A549 (cell line): ENCODE data around the gene SH2B2. TPM values are rescaled to one million over a fixed set of nuclear protein-coding genes. Genes with fewer than 3 reads are reported as not detected.

Source experiments
- ATAC-seq, 2 experiments: fragments of 200-7000 bp in 1 of 2; fragments of >200 bp in 1 of 2; cut with Nextera tagmentation in 1 of 2; cut with Tn5 transposase in 1 of 2; 3 replicates each; pipeline versions ENCODE4 v1.8.0 to v1.9.1; 2018 to 2020; ENCODE audit warnings: mild to moderate bottlenecking in 1 of 2, moderate library complexity in 1 of 2
- CTCF ChIA-PET: fragments of 300-600 bp; sonication (Branson Sonifier 250); formaldehyde crosslinking; extraction: SDS; loops from one replicate; lab custom pipeline; 2021; ENCODE audit warnings: antibody characterized with exemption, inconsistent platforms; lab: Yijun Ruan, JAX
- POLR2A ChIA-PET: fragments of 350-600 bp; formaldehyde crosslinking; extraction: SDS; loops from one replicate; lab custom pipeline; 2021; ENCODE audit warnings: antibody characterized with exemption, inconsistent platforms; lab: Yijun Ruan, JAX
- DNase-seq, 2 experiments: peaks; one replicate each; pipeline versions ENCODE4 v3.0.0 to v3.0.0-alpha.2; 2011 to 2016; ENCODE audit warnings: low read depth in 1 of 2, low spot score in 1 of 2
- FAIRE-seq: peaks from 2 replicates; lab custom pipeline; 2011; peaks lifted over from hg19 to GRCh38; lab: Jason Lieb, UNC
- H3K27ac ChIP-seq, 2 experiments: fragments of >200 bp; sonication (Bioruptor Twin); formaldehyde crosslinking; 3 replicates each; pipeline ENCODE4 v1.5.1; 2016 to 2017
- H3K4me1 ChIP-seq: fragments of >200 bp; sonication (Bioruptor Twin); formaldehyde crosslinking; 3 replicates; pipeline ENCODE4 v1.6.1; 2016
- H3K4me2 ChIP-seq: fragments of >200 bp; sonication (Bioruptor Twin); formaldehyde crosslinking; 3 replicates; pipeline ENCODE4 v1.6.1; 2016
- H3K4me3 ChIP-seq: fragments of >200 bp; sonication (Bioruptor Twin); formaldehyde crosslinking; 3 replicates; pipeline ENCODE4 v1.5.1; 2016
- H3K9me3 ChIP-seq: fragments of >200 bp; sonication (Bioruptor Twin); formaldehyde crosslinking; 3 replicates; pipeline ENCODE4 v1.6.1; 2016
- BHLHE40 ChIP-seq: IDR thresholded peaks from 2 replicates; pipeline ENCODE4 v1.6.1; 2012; ENCODE audit warnings: low read depth, low read length, inconsistent platforms
- GATA3 ChIP-seq: IDR thresholded peaks from 2 replicates; pipeline ENCODE4 v1.6.1; 2012; ENCODE audit warnings: borderline replicate concordance
- HOXB13 ChIP-seq: fragments of 250-450 bp; sonication (Bioruptor Pico); IDR thresholded peaks from 2 replicates; pipeline ENCODE4 v1.5.0; 2020; ENCODE audit warnings: low read depth, mild to moderate bottlenecking, moderate library complexity
- KDM5A ChIP-seq: fragments of 200-600 bp; sonication (generic); IDR thresholded peaks from 2 replicates; pipeline ENCODE4 v1.6.1; 2016; ENCODE audit warnings: antibody characterized with exemption, mild to moderate bottlenecking
- PHF8 ChIP-seq: fragments of 200-600 bp; sonication (generic); IDR thresholded peaks from 2 replicates; pipeline ENCODE4 v1.6.1; 2016; ENCODE audit warnings: low read depth, mild to moderate bottlenecking, antibody characterized with exemption, moderate library complexity, borderline replicate concordance
- POLR2AphosphoS2 ChIP-seq: conservative IDR thresholded peaks from 2 replicates; pipeline ENCODE4 v1.6.1; 2012; ENCODE audit warnings: low read length, improper control_type of control experiment, inconsistent platforms
- RAD21 ChIP-seq, 2 experiments: fragments of >200 bp in 1 of 2; sonication (Bioruptor Twin) in 1 of 2; formaldehyde crosslinking in 1 of 2; IDR thresholded peaks in 1 of 2; conservative IDR thresholded peaks in 1 of 2; 2 replicates in 1 of 2; 3 replicates in 1 of 2; pipeline ENCODE4 v1.6.1; 2012 to 2018; ENCODE audit warnings: inconsistent platforms in 1 of 2
- RNF2 ChIP-seq: fragments of 200-600 bp; sonication (generic); IDR thresholded peaks from 2 replicates; pipeline ENCODE4 v1.6.1; 2016; ENCODE audit warnings: low read depth, mild to moderate bottlenecking, antibody characterized with exemption, moderate library complexity, borderline replicate concordance
- WGBS: methylation state at CpG from one replicate; pipeline ENCODE4 v1.1.6; 2017; ENCODE audit errors: missing lambda C conversion rate; 5-methylcytosine and 5-hydroxymethylcytosine counted together
- polyA plus RNA-seq, 4 experiments: library from polyadenylated mRNA; depleted of rRNA in 3 of 4; stranded (reverse); fragments of >200 nt; fragmentation: RNase III in 1 of 4; extraction: RNeasy Plus Mini Kit Qiagen cat#74134 plus additional on column Dnase treatment in 1 of 4; gene quantifications; 2 replicates in 3 of 4; 3 replicates in 1 of 4; pipeline ENCODE4 v1.2.3, GENCODE V29; 2011 to 2017
- TF ChIP-seq, protein P1 (sequence below): fragments of >200 bp; sonication (Bioruptor Twin); formaldehyde crosslinking; IDR thresholded peaks from 3 replicates; pipeline ENCODE4 v1.6.1; 2016
- TF ChIP-seq, protein P2 (sequence below): fragments of 150-350 bp; IDR thresholded peaks from 2 replicates; pipeline ENCODE4 v1.6.1; 2014; ENCODE audit warnings: low read depth, mild to moderate bottlenecking, low read length
- TF ChIP-seq, protein P3 (sequence below): IDR thresholded peaks from 2 replicates; pipeline ENCODE4 v1.6.1; 2012

Gene SH2B2
- polyA plus RNA-seq, 2 of the 4 experiments (the other 2 are of a cell fraction): 1.1 to 2.3 TPM

DNA sequence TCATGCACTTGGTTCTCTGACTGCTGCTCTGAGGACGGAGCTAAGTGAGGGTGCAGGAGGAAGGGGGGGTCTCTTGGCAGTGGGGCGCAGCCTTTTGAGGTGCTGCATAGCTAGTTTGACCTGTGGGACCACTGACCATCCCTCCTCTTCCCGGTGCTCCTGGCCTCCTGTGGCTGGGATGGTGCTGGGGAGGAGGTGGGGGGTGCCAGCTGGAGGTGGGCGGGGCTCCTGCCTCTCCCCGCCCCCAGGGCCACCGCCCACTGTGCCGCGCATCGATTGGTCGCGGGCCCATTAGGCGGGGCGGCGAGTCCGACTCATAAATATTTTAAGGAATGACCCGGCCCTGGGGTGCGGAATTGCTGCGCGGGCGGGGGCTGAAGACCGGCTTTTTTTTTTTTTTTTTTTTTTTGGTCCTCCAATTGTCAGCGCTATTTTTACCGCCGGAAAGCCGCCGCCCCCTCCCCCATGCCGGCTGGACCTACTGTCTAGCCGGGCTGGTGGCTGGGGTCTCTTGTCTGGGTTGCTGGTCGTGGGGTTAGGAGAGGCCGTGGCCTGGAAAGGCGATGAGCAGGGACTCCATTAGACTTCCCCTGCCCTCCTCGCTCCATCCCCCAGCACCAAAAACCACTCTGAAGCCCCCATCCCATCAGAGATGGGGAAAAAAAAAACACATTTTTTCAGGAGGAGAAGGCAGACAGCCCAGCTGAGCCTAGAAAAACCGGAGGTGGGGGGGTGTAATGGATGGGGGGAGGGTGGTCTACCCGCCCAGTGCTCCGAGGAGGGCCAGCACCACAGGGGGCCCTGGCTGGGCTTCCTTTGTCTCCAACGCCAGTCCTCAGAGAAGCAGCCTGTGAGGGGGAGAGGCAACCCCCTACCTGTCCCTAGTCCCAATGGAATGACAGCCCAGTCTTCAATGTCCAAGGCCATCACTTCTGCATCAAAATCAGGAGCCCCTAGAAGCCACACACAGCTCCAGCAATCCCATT is 6.4 kb downstream of the SH2B2 start (continued):
- TF ChIP-seq, protein P1, sequence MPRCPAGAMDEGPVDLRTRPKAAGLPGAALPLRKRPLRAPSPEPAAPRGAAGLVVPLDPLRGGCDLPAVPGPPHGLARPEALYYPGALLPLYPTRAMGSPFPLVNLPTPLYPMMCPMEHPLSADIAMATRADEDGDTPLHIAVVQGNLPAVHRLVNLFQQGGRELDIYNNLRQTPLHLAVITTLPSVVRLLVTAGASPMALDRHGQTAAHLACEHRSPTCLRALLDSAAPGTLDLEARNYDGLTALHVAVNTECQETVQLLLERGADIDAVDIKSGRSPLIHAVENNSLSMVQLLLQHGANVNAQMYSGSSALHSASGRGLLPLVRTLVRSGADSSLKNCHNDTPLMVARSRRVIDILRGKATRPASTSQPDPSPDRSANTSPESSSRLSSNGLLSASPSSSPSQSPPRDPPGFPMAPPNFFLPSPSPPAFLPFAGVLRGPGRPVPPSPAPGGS: no peak

DNA sequence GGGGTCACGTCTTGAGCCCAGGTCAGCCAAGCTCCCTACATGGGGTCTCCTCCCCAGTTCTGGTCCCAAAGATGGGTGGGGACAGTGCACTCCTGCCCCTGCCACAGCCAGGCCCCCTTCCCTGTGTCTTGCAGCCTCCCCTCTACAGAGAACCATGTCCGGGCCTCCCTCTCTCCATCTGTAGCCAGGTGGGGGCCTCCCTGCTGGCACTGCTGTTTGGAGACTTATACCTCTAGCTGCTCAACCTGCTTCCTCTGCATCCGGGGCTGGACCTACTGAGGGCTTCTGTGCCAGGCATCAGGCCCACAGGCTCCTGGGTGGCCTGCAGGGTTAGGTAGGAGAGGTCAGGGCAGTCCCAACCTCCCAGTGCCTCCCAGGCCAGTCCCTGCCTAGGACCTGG is 7.9 kb downstream of the SH2B2 start:
- TF ChIP-seq HOXB13 (CRISPR knock-in tag) (no peak), RNF2 (no peak), PHF8 (no peak)
- TF ChIP-seq, protein P2, sequence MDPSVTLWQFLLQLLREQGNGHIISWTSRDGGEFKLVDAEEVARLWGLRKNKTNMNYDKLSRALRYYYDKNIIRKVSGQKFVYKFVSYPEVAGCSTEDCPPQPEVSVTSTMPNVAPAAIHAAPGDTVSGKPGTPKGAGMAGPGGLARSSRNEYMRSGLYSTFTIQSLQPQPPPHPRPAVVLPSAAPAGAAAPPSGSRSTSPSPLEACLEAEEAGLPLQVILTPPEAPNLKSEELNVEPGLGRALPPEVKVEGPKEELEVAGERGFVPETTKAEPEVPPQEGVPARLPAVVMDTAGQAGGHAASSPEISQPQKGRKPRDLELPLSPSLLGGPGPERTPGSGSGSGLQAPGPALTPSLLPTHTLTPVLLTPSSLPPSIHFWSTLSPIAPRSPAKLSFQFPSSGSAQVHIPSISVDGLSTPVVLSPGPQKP: no peak
- Histone ChIP-seq H3K4me2 (no peak overlapping the region), H3K27ac (no peak overlapping the region), H3K4me3 (no peak overlapping the region), H3K4me1 (peaks cover 6% of the 10 kb centered on the region; the same call in 1 of the 3 replicates), H3K9me3 (no peaks in the 10 kb centered on the region)
- FAIRE-seq (no peak), DNase-seq (no peak), ATAC-seq (no peak)
- POLR2A ChIA-PET: no interaction called here
- 95% methylated on average over 3 of the region's 3 CpGs for WGBS
- CTCF ChIA-PET: interaction anchor here (1.0 to 2.3 kb wide), 3 partner anchors 15 to 752 kb away, joined by 3 to 9 read pairs (median 5); no protein-coding TSS in a partner anchor

DNA sequence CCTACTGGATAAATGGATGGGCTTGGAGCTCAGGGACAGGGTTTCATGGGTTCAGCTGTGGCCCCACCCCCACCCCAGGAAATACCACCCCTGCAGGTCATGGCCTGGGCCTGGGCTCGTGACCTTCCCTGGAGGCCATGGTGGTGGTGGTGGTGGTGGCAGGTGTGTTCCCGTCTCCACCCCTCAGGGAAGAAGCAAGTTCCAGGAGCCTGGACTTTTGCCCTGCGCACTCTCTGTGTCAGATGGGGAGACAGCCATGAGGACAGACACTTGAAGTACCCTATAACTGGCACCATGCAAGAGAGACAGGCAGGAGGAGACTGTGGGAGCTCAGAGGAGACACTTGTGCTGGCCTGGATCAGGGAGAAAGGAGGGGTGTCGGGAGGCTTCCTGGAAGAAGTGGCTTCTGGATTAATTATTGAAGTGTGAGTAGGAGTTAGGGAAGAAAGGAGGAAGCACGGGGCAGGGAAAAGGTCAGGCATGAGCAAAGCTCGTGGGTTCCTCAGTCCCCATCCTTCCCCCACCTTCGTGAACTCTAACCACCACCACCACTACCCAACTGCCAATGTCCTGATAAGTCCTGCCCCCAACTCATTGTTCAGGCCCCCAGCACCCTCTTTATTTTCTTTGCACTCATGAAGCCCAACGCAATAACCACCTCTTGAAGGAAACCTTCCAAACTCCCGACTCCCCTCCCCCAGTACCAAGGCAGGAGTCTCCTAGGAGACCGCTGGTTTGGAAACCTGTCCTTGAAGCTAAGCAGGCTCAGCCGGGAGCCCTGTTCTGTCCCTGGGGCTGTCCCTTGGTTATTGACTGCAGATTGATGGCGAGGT is 8.9 kb downstream of the SH2B2 start:
- no peak for FAIRE-seq
- Histone ChIP-seq H3K9me3 (no peaks in the 10 kb centered on the region), H3K27ac (no peak overlapping the region), H3K4me1 (peaks cover 6% of the 10 kb centered on the region; the same call in 1 of the 3 replicates), H3K4me2 (no peak overlapping the region), H3K4me3 (no peak overlapping the region)
- ATAC-seq: no peak
- TF ChIP-seq, protein P2: no peak
- TF ChIP-seq, protein P3, sequence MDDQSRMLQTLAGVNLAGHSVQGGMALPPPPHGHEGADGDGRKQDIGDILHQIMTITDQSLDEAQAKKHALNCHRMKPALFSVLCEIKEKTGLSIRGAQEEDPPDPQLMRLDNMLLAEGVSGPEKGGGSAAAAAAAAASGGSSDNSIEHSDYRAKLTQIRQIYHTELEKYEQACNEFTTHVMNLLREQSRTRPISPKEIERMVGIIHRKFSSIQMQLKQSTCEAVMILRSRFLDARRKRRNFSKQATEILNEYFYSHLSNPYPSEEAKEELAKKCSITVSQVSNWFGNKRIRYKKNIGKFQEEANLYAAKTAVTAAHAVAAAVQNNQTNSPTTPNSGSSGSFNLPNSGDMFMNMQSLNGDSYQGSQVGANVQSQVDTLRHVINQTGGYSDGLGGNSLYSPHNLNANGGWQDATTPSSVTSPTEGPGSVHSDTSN: no peak
- no peak for TF ChIP-seq BHLHE40
- no peak for TF ChIP-seq POLR2AphosphoS2
- TF ChIP-seq RAD21 (conservative IDR thresholded peaks at IDR 0.05 in 1 of 2, IDR thresholded peaks at IDR 0.05 in 1 of 2): no peak
- TF ChIP-seq GATA3: no peak
- TF ChIP-seq KDM5A: no peak
- CTCF ChIA-PET: interaction anchor here (0.8 to 1.1 kb wide), 3 partner anchors 11 to 96 kb away, joined by 3 read pairs; no protein-coding TSS in a partner anchor
- no peak for DNase-seq
- POLR2A ChIA-PET: no interaction called here
- 72% methylated on average over 11 of the region's 12 CpGs for WGBS
